Measurements from ENCODE around the gene BLVRB. TPM values are rescaled to one million over a fixed set of nuclear protein-coding genes. Genes with fewer than 3 reads are reported as not detected.
"Not testable (repeated sequence)": the region's sequence is repeated elsewhere in the genome, so short reads cannot be mapped to it uniquely, and the experiment has no call there.

Gene BLVRB
- total RNA-seq, 1 donor from 2014 or later = 81.6 TPM

DNA sequence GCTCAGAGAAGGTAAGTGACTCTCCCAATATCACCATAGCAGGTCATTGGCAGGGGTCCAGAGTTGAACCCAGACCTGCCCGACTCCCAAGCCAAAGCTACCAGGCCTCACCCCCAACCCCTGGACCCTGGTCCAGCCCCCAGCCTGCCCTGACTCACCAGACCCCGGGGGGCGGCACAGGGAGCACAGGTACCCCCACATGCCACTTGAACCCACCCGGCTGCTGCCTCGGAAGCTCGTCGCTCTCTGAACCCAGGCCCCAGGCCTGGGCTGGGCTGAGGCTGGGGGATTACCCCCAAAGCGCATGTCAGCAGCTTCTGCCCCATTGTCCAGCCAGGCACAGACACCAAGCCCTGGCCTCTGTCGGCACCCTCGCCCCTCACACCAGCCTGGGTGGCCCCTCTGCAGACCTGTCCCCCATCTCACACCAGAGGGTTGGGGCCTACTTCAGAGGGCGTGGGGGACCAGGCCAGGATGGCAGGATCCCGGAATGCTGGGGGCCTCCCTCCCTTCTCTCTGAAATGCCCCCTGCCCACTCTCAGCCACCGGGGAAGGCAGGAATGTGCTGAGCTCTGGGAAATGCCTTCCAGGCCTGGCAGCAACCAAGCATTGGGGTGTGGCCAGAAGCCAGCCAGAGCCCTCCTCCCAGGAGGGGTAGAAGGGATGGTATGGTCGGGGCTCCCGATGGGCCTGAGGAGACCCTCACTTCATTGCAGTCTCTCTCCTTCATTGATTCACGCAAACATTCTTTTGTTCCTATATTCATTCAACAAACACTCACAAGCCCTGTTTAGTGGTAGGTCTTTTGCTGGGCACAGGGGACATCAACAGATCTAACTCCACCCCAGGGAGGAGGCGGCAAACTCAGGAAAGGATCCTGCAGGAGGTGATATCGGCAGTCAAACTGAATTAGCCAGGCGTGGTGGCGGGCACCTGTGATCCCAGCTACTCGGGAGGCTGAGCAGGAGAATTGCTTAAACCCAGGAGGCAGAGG, 50.7 kb downstream of the BLVRB start:
- no peak for DNase-seq (ENCODE audit: low spot score)
- intact Hi-C loops (cut with DNase I) = no loop called here

DNA sequence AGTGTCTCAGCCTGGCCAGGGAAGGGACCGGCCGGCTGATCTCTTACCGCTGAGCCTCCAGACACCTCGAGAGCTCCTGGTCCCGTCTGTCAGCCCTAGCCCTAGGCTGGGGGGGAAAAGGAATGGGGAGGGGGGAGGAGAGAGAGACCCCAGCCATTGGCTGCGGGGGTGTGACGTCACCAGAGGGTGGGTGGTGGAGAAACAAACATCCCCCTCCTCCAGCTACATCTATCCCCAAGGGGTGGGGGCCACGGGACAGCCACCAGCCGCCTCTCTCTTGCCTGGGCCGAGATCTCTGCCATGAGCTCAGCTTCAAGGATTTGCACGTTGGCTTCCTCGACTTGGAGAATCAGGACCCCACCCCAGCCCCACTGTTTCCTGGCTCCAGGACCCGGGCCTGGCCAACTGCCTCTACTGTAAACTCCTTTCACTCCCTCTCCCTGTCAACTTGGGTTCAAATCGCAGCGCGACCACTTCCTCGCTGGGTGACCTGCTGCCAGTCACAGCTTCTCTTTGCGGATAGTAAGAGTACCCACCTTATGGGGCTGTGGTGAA, 52.2 kb downstream of the BLVRB start, which contains the start of gene PRX:
Gene PRX (minus strand): TSS at position 88 of the 555 bp plus-strand sequence. CDS start 5,446 bp downstream, outside the sequence.
- DNase-seq (ENCODE audit: low spot score) = no peak
- intact Hi-C loops (cut with DNase I) = no loop called here

DNA sequence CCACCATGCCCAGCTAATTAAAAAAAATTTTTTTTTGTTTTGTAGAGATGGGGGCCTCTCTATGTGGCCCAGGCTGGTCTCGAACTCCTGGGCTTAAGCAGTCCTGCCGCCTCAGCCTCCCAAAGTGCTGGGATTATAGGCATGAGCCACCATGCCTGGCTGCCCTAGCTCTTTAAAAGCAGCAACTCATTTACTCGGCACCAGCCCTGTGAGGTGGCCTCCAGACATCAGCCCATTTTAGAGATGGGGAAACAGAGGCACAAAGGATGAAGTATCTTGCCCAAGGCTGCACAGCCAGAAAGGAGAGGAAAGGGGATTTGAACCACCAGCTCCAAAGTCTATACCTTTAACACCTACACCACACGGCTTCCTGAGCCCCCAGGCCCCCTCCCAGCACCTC, 52.7 kb downstream of the BLVRB start:
- no peak for DNase-seq (ENCODE audit: low spot score)
- intact Hi-C loops (cut with DNase I) = no loop called here

DNA sequence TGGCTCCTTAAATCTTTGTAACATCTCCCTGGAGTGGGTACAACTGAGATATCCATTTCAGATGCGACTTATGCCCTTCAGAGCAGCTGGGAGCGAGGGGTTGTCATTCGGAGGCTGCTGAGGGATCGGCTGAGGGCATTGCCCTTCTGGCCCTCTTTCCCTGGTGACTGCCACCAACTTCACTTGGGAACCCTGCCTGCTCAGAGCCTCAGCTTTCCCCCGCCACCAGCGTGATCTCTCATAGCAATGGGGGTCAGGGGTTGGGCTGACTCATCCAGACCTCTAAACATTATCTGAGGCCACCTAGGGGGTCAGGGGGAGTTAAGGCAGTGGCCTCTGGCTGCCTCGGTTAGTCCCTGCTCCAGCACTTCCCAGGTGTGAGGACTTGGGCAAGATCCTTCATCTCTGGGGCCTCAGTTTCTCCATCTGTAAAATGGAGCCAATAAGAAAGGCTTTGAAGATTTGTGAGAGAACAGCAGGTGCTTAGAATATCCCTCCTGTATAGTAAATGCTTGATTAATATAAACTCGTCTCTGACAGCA, 53.5 kb downstream of the BLVRB start:
- intact Hi-C loops (cut with DNase I) = no loop called here
- no peak for DNase-seq (ENCODE audit: low spot score)

DNA sequence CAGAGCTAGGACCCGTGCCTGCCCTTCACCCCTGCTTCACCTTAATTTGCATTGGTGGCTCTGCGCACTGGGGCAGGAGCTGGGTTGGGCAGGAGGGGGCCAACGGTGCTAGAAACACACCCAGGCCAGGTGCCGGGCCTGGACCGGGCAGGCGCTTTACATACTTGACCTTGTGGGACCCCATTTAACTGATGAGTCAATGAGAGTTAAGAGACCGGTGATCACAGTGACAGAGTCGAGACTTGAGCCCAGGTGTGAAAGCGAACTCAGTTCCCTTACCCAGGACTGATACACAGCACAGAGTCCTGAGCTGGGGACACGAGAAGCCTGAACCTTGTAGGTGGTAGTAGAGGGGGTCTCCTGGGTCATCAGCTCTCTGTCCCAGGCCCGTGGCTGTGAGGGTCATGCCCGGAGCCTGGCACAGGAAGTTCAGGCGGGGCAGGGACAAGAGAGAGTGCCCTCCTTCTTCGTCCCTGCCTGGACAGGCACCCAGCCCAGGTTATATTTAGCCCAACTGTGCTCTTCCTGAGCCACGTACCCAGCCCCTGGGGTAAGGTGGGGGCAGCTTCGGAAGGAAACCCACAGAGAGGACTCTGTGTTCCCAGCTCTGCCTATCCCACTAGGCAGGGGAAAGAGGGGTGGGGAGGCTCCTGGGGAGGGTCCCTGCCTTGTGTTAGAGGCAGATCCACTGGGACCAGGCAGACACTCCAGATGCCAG, 54.3 kb downstream of the BLVRB start:
- DNase-seq (ENCODE audit: low spot score) = peak; percentile 81
- intact Hi-C loops (cut with DNase I) = no loop called here

DNA sequence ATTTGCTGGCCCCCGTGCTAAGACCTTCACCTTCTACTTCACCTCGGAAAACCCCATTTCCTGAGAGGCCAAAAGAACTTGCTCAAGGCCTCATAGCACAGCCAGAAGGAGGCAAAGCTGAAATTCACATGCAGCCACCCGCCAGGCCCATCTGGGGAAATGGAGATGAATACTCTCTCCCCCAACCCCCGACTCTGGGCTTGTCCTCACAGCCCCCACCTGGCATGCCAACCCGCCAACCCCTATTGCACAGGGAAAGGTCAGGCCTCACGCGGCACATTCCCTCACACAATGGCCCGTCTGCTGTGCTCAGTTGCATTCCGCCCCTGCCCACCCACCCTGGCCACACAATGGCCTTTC, 55.5 kb downstream of the BLVRB start:
- intact Hi-C loops (cut with DNase I) = no loop called here
- DNase-seq (ENCODE audit: low spot score) = no peak

DNA sequence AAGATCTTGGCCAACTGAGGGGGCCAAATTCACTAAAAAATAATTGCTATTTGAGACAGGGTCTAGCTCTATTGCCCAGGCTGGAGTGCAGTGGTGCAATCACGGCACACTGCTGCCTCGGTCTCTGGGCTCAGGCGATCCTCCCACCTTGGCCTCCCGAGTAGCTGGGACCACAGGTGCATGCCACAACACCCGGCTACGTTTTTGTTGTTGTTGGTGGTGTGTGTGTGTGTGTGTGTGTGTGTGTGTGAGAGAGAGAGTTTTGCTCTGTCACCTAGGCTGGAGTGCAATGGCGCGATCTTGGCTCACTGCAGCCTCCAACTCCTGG, 57.0 kb downstream of the BLVRB start:
- intact Hi-C loops (cut with DNase I); DNase-seq (ENCODE audit: low spot score): not testable (repeated sequence)

DNA sequence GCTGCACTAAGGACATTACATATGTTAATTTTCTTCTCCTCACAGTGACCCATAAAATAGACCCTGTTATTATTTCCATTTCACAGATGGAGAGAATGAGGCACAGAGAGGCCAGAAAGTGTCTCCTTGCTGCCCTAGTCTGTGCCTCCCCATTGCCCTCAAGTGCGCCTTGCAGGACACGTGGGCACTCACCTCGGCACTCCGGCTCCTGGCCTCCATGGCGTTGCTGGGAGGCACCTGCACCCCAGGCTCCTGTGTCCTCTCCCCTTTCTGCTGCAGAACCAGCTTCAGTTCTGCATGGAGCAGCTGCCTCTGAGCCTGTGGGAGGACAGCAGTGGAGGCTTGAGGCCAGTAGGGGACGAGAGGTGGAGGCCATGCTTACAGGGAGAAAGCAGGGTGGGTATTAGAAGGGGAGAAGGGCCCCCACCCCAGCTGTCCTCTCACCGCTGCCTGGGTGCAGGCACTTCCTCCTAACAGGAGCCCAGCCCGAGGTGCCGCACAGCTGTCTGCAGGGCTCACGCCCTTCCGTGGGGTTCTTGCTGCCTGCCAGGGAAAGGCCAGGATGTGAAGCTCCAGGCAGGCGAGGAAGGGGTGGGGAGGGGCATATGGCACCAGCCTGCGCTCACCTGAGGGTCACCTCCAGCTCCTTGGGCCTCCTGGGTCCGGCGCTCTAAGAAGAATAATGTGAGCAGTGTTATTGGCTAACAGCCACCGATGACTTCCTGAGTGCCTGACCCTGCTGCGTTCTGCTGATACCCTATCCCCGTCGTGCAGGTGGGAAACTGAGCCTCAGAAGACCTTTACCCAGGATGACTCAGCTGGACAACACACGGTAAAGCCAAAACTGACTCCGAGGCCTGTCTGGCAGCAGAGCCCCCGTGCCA, 57.6 kb downstream of the BLVRB start:
- DNase-seq (ENCODE audit: low spot score) = no peak
- intact Hi-C loops (cut with DNase I) = no loop called here

DNA sequence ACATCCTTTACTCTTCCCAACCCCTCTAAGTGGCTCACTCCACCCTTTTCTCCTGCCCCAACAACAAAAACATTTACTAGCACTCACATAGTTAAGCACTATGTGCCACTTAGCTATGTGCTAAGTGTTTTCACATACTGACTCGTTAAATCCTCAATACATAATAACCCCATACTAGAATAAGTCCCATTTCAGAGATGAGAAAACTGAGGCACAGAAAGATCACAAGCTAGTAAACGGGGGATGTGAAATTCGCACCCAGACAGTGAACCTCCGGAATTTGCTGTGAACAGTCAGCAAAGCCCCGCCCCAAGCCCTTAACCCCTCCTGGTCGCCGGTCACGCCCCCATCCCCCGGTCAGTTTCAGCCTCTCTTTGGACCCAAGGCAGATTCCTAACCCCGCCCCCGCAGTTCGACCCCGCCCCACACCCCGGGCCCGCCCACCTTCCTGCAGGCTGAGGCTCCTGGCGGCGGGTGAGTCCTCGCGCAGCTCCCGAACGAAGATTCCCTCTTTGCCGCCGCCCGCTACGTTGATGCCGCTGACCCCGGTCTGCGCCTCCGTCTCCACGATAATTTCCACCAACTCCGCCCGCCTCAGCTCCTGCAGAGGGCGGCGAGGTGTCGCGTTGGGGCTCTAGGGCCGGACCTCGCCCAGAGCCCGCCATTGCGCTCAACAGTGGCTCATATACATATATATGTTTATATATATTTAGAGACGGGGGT, 62.1 kb downstream of the BLVRB start:
- DNase-seq (ENCODE audit: low spot score) = peak; percentile 95
- intact Hi-C loops (cut with DNase I) = no loop called here

DNA sequence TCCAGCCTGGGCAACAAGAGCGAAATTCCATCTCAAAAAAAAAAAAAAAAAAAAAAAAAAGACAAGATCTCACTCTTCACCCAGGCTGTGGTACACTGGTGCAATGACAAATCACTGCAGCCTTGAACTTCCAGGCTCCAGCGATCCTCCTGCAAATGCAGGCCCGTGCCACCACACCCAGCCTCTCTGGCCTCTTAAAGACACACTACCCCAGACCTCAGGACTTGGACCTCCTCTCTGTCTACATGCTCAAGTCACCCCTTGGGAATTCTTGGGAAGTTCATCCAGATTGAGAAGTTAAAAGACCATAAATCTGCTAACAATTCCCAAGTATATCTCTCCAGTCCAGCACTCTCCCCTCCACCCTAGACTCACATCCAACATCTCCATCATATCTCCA, 65.0 kb downstream of the BLVRB start:
- intact Hi-C loops (cut with DNase I) = no loop called here
- DNase-seq (ENCODE audit: low spot score) = no peak

DNA sequence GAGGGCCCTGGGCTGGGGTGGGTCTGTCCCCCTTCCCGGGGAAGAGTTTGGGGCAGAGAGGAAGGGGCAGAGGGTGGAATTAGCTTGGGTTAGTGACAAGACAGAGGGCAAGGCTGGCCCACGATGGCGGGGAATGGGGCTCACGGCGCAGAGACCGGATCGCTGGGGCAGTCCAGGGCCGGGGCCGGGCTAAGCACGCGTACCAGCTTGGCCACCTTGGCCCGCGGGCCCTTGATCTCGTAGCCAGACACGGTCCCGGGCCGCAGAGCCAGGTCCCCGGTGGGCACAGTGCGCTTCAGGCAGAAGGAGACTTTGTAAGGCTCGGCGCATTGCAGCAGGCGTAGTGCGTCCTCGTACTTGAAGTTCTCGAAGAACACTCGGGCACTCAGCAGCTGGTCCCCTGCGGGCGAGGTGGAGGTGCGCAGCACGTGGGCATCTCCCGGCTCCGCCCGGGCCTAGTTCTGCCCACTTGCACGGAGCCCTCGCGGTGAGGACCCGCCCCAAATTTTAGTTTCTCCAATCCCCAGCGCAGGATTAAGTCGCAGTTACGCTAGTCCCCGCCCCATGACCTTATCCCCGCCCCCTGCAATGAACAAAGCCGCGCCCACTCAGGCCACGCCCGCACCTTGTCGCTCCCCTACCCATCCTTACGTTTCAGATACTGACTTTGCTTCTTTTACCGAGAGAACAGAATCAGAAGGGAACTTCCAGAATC, 67.0 kb downstream of the BLVRB start:
- intact Hi-C loops (cut with DNase I) = no loop called here
- no peak for DNase-seq (ENCODE audit: low spot score)

Other genes with a start within 250 kb of the BLVRB start
- not detected for gene TTC9B, start 247.4 kb downstream of the BLVRB start, total RNA-seq
- 0.32 TPM for gene CCNP, start 239.1 kb downstream of the BLVRB start, total RNA-seq
- gene AKT2, start 180.4 kb downstream of the BLVRB start, total RNA-seq = 116 TPM
- 135 TPM for gene C19orf47, start 117.3 kb downstream of the BLVRB start, total RNA-seq
- 163 TPM for gene PLD3, start 117.0 kb downstream of the BLVRB start, total RNA-seq
- gene HIPK4, start 75.6 kb downstream of the BLVRB start, total RNA-seq = 0.08 TPM
- 3.5 TPM for gene PRX, start 52.4 kb downstream of the BLVRB start, total RNA-seq
- 16.7 TPM for gene SERTAD1, start 39.8 kb downstream of the BLVRB start, total RNA-seq
- gene SERTAD3, start 21.4 kb downstream of the BLVRB start, total RNA-seq = 33.9 TPM
- 5.1 TPM for gene SPTBN4, start 1.3 kb upstream of the BLVRB start, total RNA-seq
- gene SHKBP1, start 111.1 kb upstream of the BLVRB start, total RNA-seq = 28.6 TPM
- gene LTBP4, start 135.6 kb upstream of the BLVRB start, total RNA-seq = 216 TPM
- gene NUMBL, start 224.9 kb upstream of the BLVRB start, total RNA-seq = 20.7 TPM

Data from cardiac septum (tissue), 1 donor.